Naive thymus-derived CD4-positive, alpha-beta T cell (primary cell): ENCODE results near the gene CNTN5. TPM values are rescaled to one million over a fixed set of nuclear protein-coding genes. Genes with fewer than 3 reads are reported as not detected.

ENCODE experiments used
- ATAC-seq: fragments of 150-1000 bp; cut with Tn5 transposase; 2 replicates; pipeline ENCODE4 v1.10.0; 2021; ENCODE audit warnings: mild to moderate bottlenecking, moderate library complexity
- CTCF ChIA-PET: fragments of 350-600 bp; sonication (Branson Sonifier 250); formaldehyde crosslinking; loops from one replicate; lab custom pipeline; 2021; ENCODE audit warnings: antibody characterized with exemption; lab: Charles Lee
- POLR2A ChIA-PET: fragments of 350-600 bp; sonication (Branson Sonifier 250); formaldehyde crosslinking; loops from one replicate; lab custom pipeline; 2021; ENCODE audit warnings: antibody characterized with exemption, inconsistent platforms; lab: Charles Lee
- DNase-seq, 9 donors: peaks; one replicate each; pipeline versions ENCODE4 v3.0.0 to v3.0.0-alpha.2; 2020 to 2022; ENCODE audit warnings: mixed read lengths in 1 of 9
- H3K27ac ChIP-seq: one replicate; pipeline ENCODE4 v1.7.0; 2013; ENCODE audit warnings: mild to moderate bottlenecking, low read depth, low read length, moderate library complexity
- H3K27me3 ChIP-seq, 2 donors: one replicate each; pipeline ENCODE4 v1.7.0; 2013; ENCODE audit warnings: low read length in 2 of 2, mild to moderate bottlenecking in 2 of 2, moderate library complexity in 2 of 2; ENCODE audit not compliant: control insufficient read depth in 2 of 2, insufficient read depth in 2 of 2
- H3K36me3 ChIP-seq, 3 experiments: 1 replicate in 2 of 3; 2 replicates in 1 of 3; pipeline ENCODE4 v1.7.0; 2013; ENCODE audit warnings: low read length in 3 of 3, mild to moderate bottlenecking in 3 of 3, moderate library complexity in 1 of 3; ENCODE audit not compliant: insufficient read depth in 3 of 3, control insufficient read depth in 2 of 3
- H3K4me1 ChIP-seq, 2 donors: one replicate each; pipeline ENCODE4 v1.7.0; 2013; ENCODE audit warnings: low read length in 2 of 2, mild to moderate bottlenecking in 2 of 2, moderate library complexity in 1 of 2; ENCODE audit not compliant: control insufficient read depth in 2 of 2, insufficient read depth in 2 of 2
- H3K4me3 ChIP-seq: 2 replicates; pipeline ENCODE4 v1.7.0; 2013; ENCODE audit warnings: mild to moderate bottlenecking, low read length
- H3K9me3 ChIP-seq, 3 experiments: 1 replicate in 2 of 3; 2 replicates in 1 of 3; pipeline ENCODE4 v1.7.0; 2013; ENCODE audit warnings: low read length in 3 of 3; ENCODE audit not compliant: control insufficient read depth in 2 of 3
- H3K27ac Mint-ChIP-seq, 9 donors: one replicate each; pipeline ENCODE4 v1.8.0; 2020 to 2022; ENCODE audit warnings: mixed read lengths in 9 of 9, mild to moderate bottlenecking in 8 of 9, moderate library complexity in 5 of 9, inconsistent platforms in 2 of 9
- H3K27me3 Mint-ChIP-seq, 5 donors: one replicate each; pipeline ENCODE4 v1.8.0; 2021 to 2022; ENCODE audit warnings: mixed read lengths in 5 of 5, mild to moderate bottlenecking in 1 of 5
- H3K36me3 Mint-ChIP-seq, 5 donors: one replicate each; pipeline ENCODE4 v1.8.0; 2020 to 2022; ENCODE audit warnings: mixed read lengths in 5 of 5, mild to moderate bottlenecking in 3 of 5, inconsistent platforms in 1 of 5
- H3K4me1 Mint-ChIP-seq, 7 donors: one replicate each; pipeline ENCODE4 v1.8.0; 2020 to 2022; ENCODE audit warnings: mixed read lengths in 7 of 7, mild to moderate bottlenecking in 3 of 7, inconsistent platforms in 1 of 7
- H3K4me3 Mint-ChIP-seq, 10 donors: one replicate each; pipeline ENCODE4 v1.8.0; 2020 to 2022; ENCODE audit warnings: mild to moderate bottlenecking in 10 of 10, mixed read lengths in 10 of 10, moderate library complexity in 6 of 10, inconsistent platforms in 2 of 10
- H3K9me3 Mint-ChIP-seq, 11 donors: one replicate each; pipeline ENCODE4 v1.8.0; 2020 to 2022; ENCODE audit warnings: mixed read lengths in 11 of 11, mild to moderate bottlenecking in 4 of 11, inconsistent platforms in 1 of 11, moderate library complexity in 1 of 11
- intact Hi-C, 2 donors: fragments of 100-400 bp; cut with micrococcal nuclease; formaldehyde crosslinking; loops; one replicate each; pipeline ENCODE4 v1.15.1; 2023
- polyA plus RNA-seq, 2 donors: library from polyadenylated mRNA; unstranded; fragments of 300-500 nt; fragmentation: Illumina TruSeq; gene quantifications; one replicate each; pipeline ENCODE4 v1.2.3, GENCODE V29; 2021
- total RNA-seq, 6 experiments: library from RNA in 5 of 6; stranded (reverse) in 5 of 6; gene quantifications; 1 replicate in 5 of 6; 2 replicates in 1 of 6; pipeline ENCODE4 v1.2.3 and lab custom pipeline; 2021 to 2026

Gene CNTN5
- total and polyA plus RNA-seq, 7 experiments from 2014 or later: not detected

DNA sequence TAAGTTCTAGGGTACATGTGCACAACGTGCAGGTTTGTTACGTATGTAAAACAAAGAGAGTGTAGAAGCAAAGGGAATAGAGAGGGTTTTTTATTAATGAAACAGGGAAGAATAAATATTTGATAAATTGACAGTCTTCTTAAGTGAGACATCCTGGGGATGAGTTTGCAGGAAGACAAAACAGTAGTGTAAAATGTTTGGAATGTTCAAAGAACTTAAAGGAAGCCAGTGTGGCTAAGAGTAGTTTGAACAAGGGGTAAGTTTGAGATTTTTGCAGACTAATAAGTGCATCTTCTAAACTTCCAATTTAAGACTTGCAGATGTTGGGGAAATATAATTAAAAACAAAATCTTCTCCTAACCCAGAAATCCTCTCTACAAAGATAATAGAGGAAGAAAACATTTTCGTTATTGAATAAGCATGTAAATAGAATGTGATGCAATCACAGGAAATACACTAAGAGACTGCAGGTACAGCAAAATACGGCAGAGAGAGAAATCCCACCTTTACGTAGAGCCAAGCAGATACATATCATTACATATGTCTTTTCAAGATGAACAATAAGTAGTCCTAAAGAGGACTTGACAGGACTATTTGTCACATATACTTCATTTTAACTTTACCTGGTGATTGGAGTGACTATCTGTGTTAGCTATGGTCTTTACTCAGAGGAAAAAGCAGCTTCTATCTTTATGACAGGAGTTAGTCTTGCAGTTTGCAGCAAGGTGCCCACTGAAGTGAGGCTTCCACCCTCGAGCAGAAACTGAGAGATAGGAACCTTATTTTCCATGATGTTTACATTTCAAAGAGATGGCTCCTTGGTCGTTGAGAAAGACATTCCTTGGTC, 402.1 kb downstream of the CNTN5 start:
- Mint-ChIP-seq H3K27ac (no peak overlapping the region), H3K4me3 (no peak overlapping the region), H3K9me3 (peaks cover 1 to 13% (median 5%) of the 10 kb centered on the region in 11 donors), H3K36me3 (no peaks in the 10 kb centered on the region), H3K27me3 (no peaks in the 10 kb centered on the region), H3K4me1 (no peaks in the 10 kb centered on the region)
- DNase-seq: no peak
- CTCF ChIA-PET: no interaction called here
- no peak for ATAC-seq
- Histone ChIP-seq H3K27me3 (no peaks in the 10 kb centered on the region), H3K36me3 (no peaks in the 10 kb centered on the region), H3K4me3 (no peak overlapping the region), H3K9me3 (no peaks in the 10 kb centered on the region), H3K4me1 (no peaks in the 10 kb centered on the region), H3K27ac (no peak overlapping the region)
- POLR2A ChIA-PET: no interaction called here
- intact Hi-C loops: no loop called here

- intact Hi-C loops: no loop called here
- ATAC-seq: no peak
- H3K9me3 Mint-ChIP-seq: peaks cover 1 to 13% (median 5%) of the 10 kb centered on the region in 11 donors
- DNase-seq: no peak
- H3K9me3 ChIP-seq: no peaks in the 10 kb centered on the region
- no peaks in the 10 kb centered on the region for H3K4me1 Mint-ChIP-seq
- no peaks in the 10 kb centered on the region for H3K4me1 ChIP-seq
- no peaks in the 10 kb centered on the region for H3K36me3 ChIP-seq
- H3K27ac ChIP-seq: no peak overlapping the region
- H3K27me3 ChIP-seq: no peaks in the 10 kb centered on the region
- no peaks in the 10 kb centered on the region for H3K27me3 Mint-ChIP-seq
- POLR2A ChIA-PET: no interaction called here
- H3K36me3 Mint-ChIP-seq: no peaks in the 10 kb centered on the region
- CTCF ChIA-PET: no interaction called here
- no peak overlapping the region for H3K27ac Mint-ChIP-seq
- no peak overlapping the region for H3K4me3 ChIP-seq
- H3K4me3 Mint-ChIP-seq: no peak overlapping the region
These were observed 402.8 kb downstream of the CNTN5 start for GRCh38 chr11:99423428-99423983.

- Histone ChIP-seq H3K4me3 (no peak overlapping the region), H3K27me3 (no peaks in the 10 kb centered on the region), H3K27ac (no peak overlapping the region), H3K4me1 (no peaks in the 10 kb centered on the region), H3K9me3 (no peaks in the 10 kb centered on the region), H3K36me3 (no peaks in the 10 kb centered on the region)
- DNase-seq: no peak
- ChIA-PET POLR2A (no interaction called here), CTCF (no interaction called here)
- Mint-ChIP-seq H3K4me1 (no peaks in the 10 kb centered on the region), H3K36me3 (no peaks in the 10 kb centered on the region), H3K9me3 (peaks cover 0 to 18% (median 6%) of the 10 kb centered on the region in 11 donors), H3K27ac (no peak overlapping the region), H3K4me3 (no peak overlapping the region), H3K27me3 (no peaks in the 10 kb centered on the region)
- ATAC-seq: no peak
- intact Hi-C loops: no loop called here
These were observed 403.8 kb downstream of the CNTN5 start for GRCh38 chr11:99424313-99425084.

GRCh38 chr11:99425596-99425995, 404.8 kb downstream of the CNTN5 start:
- DNase-seq: no peak
- no peak for ATAC-seq
- intact Hi-C loops: no loop called here

DNA sequence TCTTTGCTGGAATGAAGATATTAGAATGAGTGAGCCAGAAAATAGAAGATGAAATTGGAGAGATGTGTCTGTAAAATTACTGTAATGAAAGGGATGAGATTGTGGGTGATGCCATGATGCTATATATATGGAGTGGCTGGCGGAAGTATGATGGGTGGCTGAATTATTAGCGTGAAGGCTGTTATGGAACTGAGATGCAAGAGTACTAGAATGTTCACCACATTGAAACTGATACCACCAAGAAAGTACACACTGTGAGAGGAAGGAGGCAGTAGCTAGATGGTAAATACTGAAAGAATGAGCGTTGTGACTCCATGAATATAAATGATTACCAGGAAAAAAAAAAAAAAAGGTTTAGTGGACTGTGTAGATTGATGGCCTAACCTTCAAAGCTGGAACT, 411.9 kb downstream of the CNTN5 start:
- intact Hi-C loops: no loop called here
- POLR2A ChIA-PET: no interaction called here

More at GRCh38 chr11:99425596-99425995, 404.8 kb downstream of the CNTN5 start:
- Mint-ChIP-seq H3K27me3 (no peaks in the 10 kb centered on the region), H3K36me3 (no peaks in the 10 kb centered on the region), H3K9me3 (peaks cover 0 to 18% (median 6%) of the 10 kb centered on the region in 11 donors), H3K4me1 (no peaks in the 10 kb centered on the region), H3K27ac (no peak overlapping the region), H3K4me3 (no peak overlapping the region)
- Histone ChIP-seq H3K27me3 (no peaks in the 10 kb centered on the region), H3K4me1 (no peaks in the 10 kb centered on the region), H3K27ac (no peak overlapping the region), H3K4me3 (no peak overlapping the region), H3K9me3 (no peaks in the 10 kb centered on the region), H3K36me3 (no peaks in the 10 kb centered on the region)
- ChIA-PET CTCF (no interaction called here), POLR2A (no interaction called here)

GRCh38 chr11:99443276-99443675, 422.5 kb downstream of the CNTN5 start:
- Histone ChIP-seq H3K27ac (no peak overlapping the region), H3K9me3 (no peaks in the 10 kb centered on the region), H3K4me1 (no peaks in the 10 kb centered on the region), H3K4me3 (no peak overlapping the region), H3K27me3 (no peaks in the 10 kb centered on the region), H3K36me3 (no peaks in the 10 kb centered on the region)
- ChIA-PET CTCF (no interaction called here), POLR2A (no interaction called here)
- DNase-seq (no peak), ATAC-seq (no peak)
- no peaks in the 10 kb centered on the region for H3K27me3 Mint-ChIP-seq
- no peak overlapping the region for H3K4me3 Mint-ChIP-seq
- H3K27ac Mint-ChIP-seq: no peak overlapping the region
- intact Hi-C loops: no loop called here
- peaks cover 0 to 24% (median 4%) of the 10 kb centered on the region in 11 donors for H3K9me3 Mint-ChIP-seq
- no peaks in the 10 kb centered on the region for H3K36me3 Mint-ChIP-seq
- H3K4me1 Mint-ChIP-seq: no peaks in the 10 kb centered on the region

More for the DNA sequence above, 411.9 kb downstream of the CNTN5 start:
- ATAC-seq: no peak
- H3K9me3 Mint-ChIP-seq: peaks cover 0 to 16% (median 7%) of the 10 kb centered on the region in 11 donors
- H3K4me1 Mint-ChIP-seq: no peaks in the 10 kb centered on the region
- no peaks in the 10 kb centered on the region for H3K4me1 ChIP-seq
- no peaks in the 10 kb centered on the region for H3K27me3 Mint-ChIP-seq
- no peaks in the 10 kb centered on the region for H3K9me3 ChIP-seq
- no peak overlapping the region for H3K27ac ChIP-seq
- CTCF ChIA-PET: no interaction called here
- H3K4me3 ChIP-seq: no peak overlapping the region
- H3K27ac Mint-ChIP-seq: no peak overlapping the region
- DNase-seq: no peak
- H3K27me3 ChIP-seq: no peaks in the 10 kb centered on the region
- no peaks in the 10 kb centered on the region for H3K36me3 ChIP-seq
- no peak overlapping the region for H3K4me3 Mint-ChIP-seq
- peaks cover 0 to 4% (median 0%) of the 10 kb centered on the region in 5 donors for H3K36me3 Mint-ChIP-seq
